Hepatocyte (in vitro differentiated cells): ENCODE results near the gene OR6J1. TPM values are rescaled to one million over a fixed set of nuclear protein-coding genes. Genes with fewer than 3 reads are reported as not detected.
A peak's percentile ranks its signal among the peaks of the same experiment; 100 is the strongest.

ENCODE experiments used
- DNase-seq: peaks from one replicate; pipeline ENCODE4 v3.0.0-alpha.2; 2016; ENCODE audit warnings: low spot score
- H2AFZ ChIP-seq: fragments of 200-600 bp; sonication (generic); 2 replicates; pipeline ENCODE4 v1.6.0; 2016; ENCODE audit warnings: antibody characterized with exemption, mild to moderate bottlenecking
- H3K27ac ChIP-seq: fragments of 200-600 bp; sonication (generic); 2 replicates; pipeline ENCODE4 v1.5.1; 2016; ENCODE audit warnings: mild to moderate bottlenecking
- H3K27me3 ChIP-seq: fragments of 200-600 bp; sonication (generic); 2 replicates; pipeline ENCODE4 v1.6.1; 2016
- H3K36me3 ChIP-seq: fragments of 200-600 bp; sonication (generic); replicated peaks from 2 replicates; pipeline ENCODE4 v1.5.1; 2016; ENCODE audit warnings: low read depth; ENCODE audit not compliant: insufficient read depth
- H3K4me1 ChIP-seq: fragments of 200-600 bp; sonication (generic); 2 replicates; pipeline ENCODE4 v1.5.1; 2016; ENCODE audit warnings: mild to moderate bottlenecking, moderate library complexity; ENCODE audit not compliant: insufficient read depth
- H3K4me2 ChIP-seq: fragments of 200-600 bp; sonication (generic); 2 replicates; pipeline ENCODE4 v1.6.0; 2016
- H3K4me3 ChIP-seq: fragments of 200-600 bp; sonication (generic); 2 replicates; pipeline ENCODE4 v1.5.1; 2016; ENCODE audit warnings: mild to moderate bottlenecking
- H3K79me2 ChIP-seq: fragments of 200-600 bp; sonication (generic); 2 replicates; pipeline ENCODE4 v1.6.0; 2017; ENCODE audit warnings: mild to moderate bottlenecking
- H3K9me2 ChIP-seq: fragments of 200-600 bp; sonication (generic); replicated peaks from 2 replicates; pipeline ENCODE4 v1.6.0; 2017; ENCODE audit warnings: mild to moderate bottlenecking; ENCODE audit not compliant: insufficient read depth
- H3K9me3 ChIP-seq: fragments of 200-600 bp; sonication (generic); 2 replicates; pipeline ENCODE4 v1.5.1; 2016; ENCODE audit warnings: low read depth, mild to moderate bottlenecking
- H4K20me1 ChIP-seq: fragments of 200-600 bp; sonication (generic); 2 replicates; pipeline ENCODE4 v1.6.0; 2016; ENCODE audit warnings: mild to moderate bottlenecking; ENCODE audit not compliant: insufficient read depth, poor library complexity, severe bottlenecking
- EZH2 ChIP-seq: fragments of 200-600 bp; sonication (generic); IDR thresholded peaks from 2 replicates; pipeline ENCODE4 v1.6.1; 2016; ENCODE audit warnings: antibody characterized with exemption, mild to moderate bottlenecking, borderline replicate concordance
- EZH2phosphoT487 ChIP-seq: fragments of 200-600 bp; sonication (generic); IDR thresholded peaks from one replicate; pipeline ENCODE4 v1.6.1; 2018; ENCODE audit warnings: antibody characterized with exemption, mild to moderate bottlenecking, low read depth, moderate library complexity; ENCODE audit not compliant: unreplicated experiment, severe bottlenecking
- WGBS: methylation state at CpG from one replicate; pipeline ENCODE4 v1.1.6; 2016; ENCODE audit warnings: low lambda C conversion rate; ENCODE audit errors: missing lambda C conversion rate; 5-methylcytosine and 5-hydroxymethylcytosine counted together
- polyA plus RNA-seq: library from polyadenylated mRNA; unstranded; fragments of >200 nt; fragmentation: Nextera tagmentation; extraction: Ambion mirVana; gene quantifications from 2 replicates; pipeline ENCODE4 v1.2.1, GENCODE V29; 2016
- total RNA-seq: library from RNA; depleted of rRNA; stranded (reverse); fragments of >200 nt; gene quantifications from 2 replicates; pipeline ENCODE4 v1.2.3, GENCODE V29; 2014
- TF ChIP-seq, protein P1 (sequence below): fragments of 200-600 bp; sonication (generic); IDR thresholded peaks from 2 replicates; pipeline ENCODE4 v1.5.1; 2016; ENCODE audit warnings: antibody characterized with exemption, mild to moderate bottlenecking; ENCODE audit not compliant: poor library complexity

Gene OR6J1
- total and polyA plus RNA-seq, 2 experiments from 2014 or later, result 0.03 TPM; not detected in 1

DNA sequence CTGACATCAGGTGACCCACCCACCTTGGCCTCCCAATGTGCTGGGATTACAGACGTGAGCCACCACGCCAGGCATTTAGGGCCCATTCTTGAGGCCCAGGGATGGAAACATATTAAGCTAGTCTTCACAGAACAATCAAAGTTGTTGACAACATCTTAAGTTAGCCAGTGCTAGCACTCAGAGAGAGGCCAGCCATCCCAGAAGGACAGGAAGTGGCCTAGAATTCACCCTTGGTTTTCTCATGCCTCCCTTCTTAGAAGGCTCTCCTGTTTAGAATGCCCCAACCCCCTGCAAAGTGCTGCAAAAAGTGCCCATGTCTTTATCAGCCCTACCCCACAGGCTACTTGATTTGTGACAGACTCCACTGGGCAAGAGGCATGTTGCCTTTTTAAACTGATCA is 12.1 kb upstream of the OR6J1 start:
- Histone ChIP-seq H3K79me2 (no peaks in the 10 kb centered on the region), H3K4me1 (peaks cover 12% of the 10 kb centered on the region), H3K4me3 (no peak overlapping the region), H4K20me1 (no peaks in the 10 kb centered on the region), H2AFZ (no peak overlapping the region), H3K4me2 (no peak overlapping the region), H3K27ac (peak overlapping the region; percentile 70), H3K9me3 (no peaks in the 10 kb centered on the region), H3K36me3 (no peaks in the 10 kb centered on the region), H3K27me3 (no peaks in the 10 kb centered on the region), H3K9me2 (no peaks in the 10 kb centered on the region)
- no peak for DNase-seq
- WGBS, result 84% methylated on average over 2 of the region's 2 CpGs
- TF ChIP-seq EZH2 (no peak), EZH2phosphoT487 (no peak)
- TF ChIP-seq, protein P1, sequence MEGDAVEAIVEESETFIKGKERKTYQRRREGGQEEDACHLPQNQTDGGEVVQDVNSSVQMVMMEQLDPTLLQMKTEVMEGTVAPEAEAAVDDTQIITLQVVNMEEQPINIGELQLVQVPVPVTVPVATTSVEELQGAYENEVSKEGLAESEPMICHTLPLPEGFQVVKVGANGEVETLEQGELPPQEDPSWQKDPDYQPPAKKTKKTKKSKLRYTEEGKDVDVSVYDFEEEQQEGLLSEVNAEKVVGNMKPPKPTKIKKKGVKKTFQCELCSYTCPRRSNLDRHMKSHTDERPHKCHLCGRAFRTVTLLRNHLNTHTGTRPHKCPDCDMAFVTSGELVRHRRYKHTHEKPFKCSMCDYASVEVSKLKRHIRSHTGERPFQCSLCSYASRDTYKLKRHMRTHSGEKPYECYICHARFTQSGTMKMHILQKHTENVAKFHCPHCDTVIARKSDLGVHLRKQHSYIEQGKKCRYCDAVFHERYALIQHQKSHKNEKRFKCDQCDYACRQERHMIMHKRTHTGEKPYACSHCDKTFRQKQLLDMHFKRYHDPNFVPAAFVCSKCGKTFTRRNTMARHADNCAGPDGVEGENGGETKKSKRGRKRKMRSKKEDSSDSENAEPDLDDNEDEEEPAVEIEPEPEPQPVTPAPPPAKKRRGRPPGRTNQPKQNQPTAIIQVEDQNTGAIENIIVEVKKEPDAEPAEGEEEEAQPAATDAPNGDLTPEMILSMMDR, result no peak

DNA sequence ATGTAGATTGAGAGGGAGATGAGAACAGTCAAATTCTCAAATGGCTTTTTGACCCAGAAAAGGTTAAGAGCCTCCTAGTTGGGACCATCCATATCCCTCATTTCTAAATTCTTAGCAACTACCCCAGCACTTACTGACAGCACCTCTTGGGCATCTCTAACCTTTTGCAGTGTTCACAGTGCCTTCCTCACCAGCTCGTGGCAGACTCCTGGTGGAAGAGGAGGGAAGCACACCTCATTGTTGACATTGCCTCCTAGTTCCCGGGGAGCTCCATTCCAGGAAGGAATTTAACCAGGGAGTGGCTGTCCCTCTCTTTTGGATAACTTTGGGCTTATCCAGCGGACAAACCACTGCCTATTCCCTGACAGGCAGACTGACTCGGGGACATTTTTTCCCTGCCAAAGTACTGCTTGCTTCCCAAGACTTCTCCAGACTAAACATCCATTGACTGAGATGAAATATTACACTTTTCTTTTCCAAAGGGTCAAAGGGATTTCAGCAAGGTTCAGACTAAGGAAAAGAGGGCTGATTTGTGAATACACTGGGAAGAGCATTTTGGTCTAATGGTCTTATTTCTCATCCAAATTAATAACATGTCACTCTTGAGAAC is 9.0 kb upstream of the OR6J1 start:
- H3K9me3 ChIP-seq, result no peaks in the 10 kb centered on the region
- 5% methylated on average over 4 of the region's 4 CpGs for WGBS
- H4K20me1 ChIP-seq, result no peaks in the 10 kb centered on the region
- no peak overlapping the region for H3K4me2 ChIP-seq
- peak; percentile 80 for DNase-seq
- H3K79me2 ChIP-seq, result no peaks in the 10 kb centered on the region
- TF ChIP-seq, protein P1, result peak; percentile 67
- no peak for TF ChIP-seq EZH2phosphoT487
- no peak for TF ChIP-seq EZH2
- no peak overlapping the region for H3K4me3 ChIP-seq
- H2AFZ ChIP-seq, result peak overlapping the region; percentile 40
- no peaks in the 10 kb centered on the region for H3K27me3 ChIP-seq
- peaks cover 12% of the 10 kb centered on the region for H3K4me1 ChIP-seq
- no peaks in the 10 kb centered on the region for H3K9me2 ChIP-seq
- H3K27ac ChIP-seq, result no peak overlapping the region
- no peaks in the 10 kb centered on the region for H3K36me3 ChIP-seq

DNA sequence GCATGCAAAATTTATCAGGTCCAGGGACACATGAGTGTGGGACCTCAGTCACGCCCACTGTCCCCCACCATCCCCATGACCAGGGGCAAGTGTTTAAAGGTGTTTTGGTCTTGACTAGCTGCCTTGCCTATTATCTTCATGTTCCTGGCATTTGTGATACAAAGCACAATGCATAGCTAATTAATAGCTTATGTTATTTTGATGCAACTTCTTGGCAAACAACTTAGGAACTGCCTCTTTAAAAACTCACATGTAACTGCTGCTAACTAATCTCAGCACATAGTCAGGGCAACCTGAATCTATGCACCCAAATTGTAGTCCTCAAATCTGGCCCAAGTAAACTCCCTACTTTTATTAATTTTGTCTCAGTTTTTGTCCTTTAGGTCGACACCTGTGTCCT is 7.4 kb upstream of the OR6J1 start:
- H3K79me2 ChIP-seq, result no peaks in the 10 kb centered on the region
- no peak overlapping the region for H3K4me3 ChIP-seq
- WGBS, result 90% methylated on average over 2 of the region's 2 CpGs

More for the DNA sequence above, 7.4 kb upstream of the OR6J1 start:
- Histone ChIP-seq H3K27ac (no peak overlapping the region), H3K4me1 (peaks cover 3% of the 10 kb centered on the region), H2AFZ (no peak overlapping the region), H3K36me3 (no peaks in the 10 kb centered on the region), H3K4me2 (no peak overlapping the region), H4K20me1 (no peaks in the 10 kb centered on the region), H3K27me3 (no peaks in the 10 kb centered on the region), H3K9me2 (no peaks in the 10 kb centered on the region), H3K9me3 (no peaks in the 10 kb centered on the region)
- TF ChIP-seq, protein P1, result no peak
- no peak for TF ChIP-seq EZH2
- DNase-seq, result no peak
